Adipose tissue (tissue), 3 donors: ENCODE results near the gene ERICH4. TPM values are rescaled to one million over a fixed set of nuclear protein-coding genes. Genes with fewer than 3 reads are reported as not detected.

Experiments
- polyA plus RNA-seq, 3 donors: library from polyadenylated mRNA; stranded (reverse); fragments of 200-250 nt; gene quantifications; one replicate each; pipeline ENCODE4 v1.2.3, GENCODE V29; 2013
- donor health status: healthy with polysubstance abuse.
- donor health status: Bipolar disorder and iron deficiency.
- donor health status: healthy.

Gene ERICH4
- polyA plus RNA-seq, 3 donors = not detected

Other genes with a start within 250 kb of the ERICH4 start
- gene CYP2S1, start 249.9 kb upstream of the ERICH4 start, polyA plus RNA-seq = 1 to 10 TPM in 1 of 3 donors, under 1 TPM in 2; 0.30 to 5.1 (median 0.67) TPM
- 10 to 100 TPM in 2 of 3 donors, 1 to 10 TPM in 1; 2.5 to 26.0 (median 24.0) TPM for gene AXL, start 223.9 kb upstream of the ERICH4 start, polyA plus RNA-seq
- 100 to 1,000 TPM in 1 of 3 donors, 10 to 100 TPM in 2; 47.6 to 129 (median 87.1) TPM for gene HNRNPUL1, start 178.8 kb upstream of the ERICH4 start, polyA plus RNA-seq
- gene CCDC97, start 133.0 kb upstream of the ERICH4 start, polyA plus RNA-seq = 10 to 100 TPM; 10.3 to 17.0 (median 15.3) TPM
- gene TGFB1, start 89.2 kb upstream of the ERICH4 start, polyA plus RNA-seq = 10 to 100 TPM in 2 of 3 donors, 1 to 10 TPM in 1; 5.6 to 25.9 (median 24.0) TPM
- gene B9D2, start 79.0 kb upstream of the ERICH4 start, polyA plus RNA-seq = 1 to 10 TPM; 6.1 to 9.4 (median 6.4) TPM
- 10 to 100 TPM; 10.2 to 24.2 (median 12.2) TPM for gene TMEM91, start 66.6 kb upstream of the ERICH4 start, polyA plus RNA-seq
- 10 to 100 TPM; 18.4 to 40.2 (median 33.1) TPM for gene EXOSC5, start 45.8 kb upstream of the ERICH4 start, polyA plus RNA-seq
- gene BCKDHA, start 45.3 kb upstream of the ERICH4 start, polyA plus RNA-seq = 10 to 100 TPM; 42.6 to 61.2 (median 49.3) TPM
- 1 to 10 TPM in 2 of 3 donors, under 1 TPM in 1; 0.89 to 2.0 (median 1.6) TPM for gene B3GNT8, start 15.8 kb upstream of the ERICH4 start, polyA plus RNA-seq
- gene DMAC2, start 3.2 kb upstream of the ERICH4 start, polyA plus RNA-seq = 10 to 100 TPM; 28.4 to 45.2 (median 35.3) TPM
- 1 to 10 TPM in 1 of 3 donors, under 1 TPM in 2; 0.67 to 2.1 (median 0.95) TPM for gene CEACAM21, start 133.0 kb downstream of the ERICH4 start, polyA plus RNA-seq
- gene CEACAM4, start 183.9 kb downstream of the ERICH4 start, polyA plus RNA-seq = 1 to 10 TPM in 2 of 3 donors, under 1 TPM in 1; 0.55 to 2.7 (median 2.5) TPM
- under 1 TPM; 0.22 to 0.40 (median 0.23) TPM for gene CEACAM7, start 245.1 kb downstream of the ERICH4 start, polyA plus RNA-seq